Mucosa of stomach (tissue), 1 donor: Measurements from ENCODE around the gene SYS1.
A peak's percentile ranks its signal among the peaks of the same experiment; 100 is the strongest.

Source experiments
- H3K27me3 ChIP-seq: one replicate; pipeline ENCODE4 v1.7.0; 2013; ENCODE audit warnings: mild to moderate bottlenecking, low read length; ENCODE audit not compliant: control insufficient read depth, insufficient read depth
- H3K36me3 ChIP-seq: one replicate; pipeline ENCODE4 v1.7.0; 2013; ENCODE audit warnings: low read length; ENCODE audit not compliant: control insufficient read depth, insufficient read depth
- H3K4me1 ChIP-seq: one replicate; pipeline ENCODE4 v1.7.0; 2013; ENCODE audit warnings: mild to moderate bottlenecking, low read length; ENCODE audit not compliant: control insufficient read depth, insufficient read depth
- H3K4me3 ChIP-seq: one replicate; pipeline ENCODE4 v1.7.0; 2013; ENCODE audit warnings: low read length
- H3K9ac ChIP-seq: one replicate; pipeline ENCODE4 v1.7.0; 2013; ENCODE audit warnings: mild to moderate bottlenecking, low read length, moderate library complexity
- H3K9me3 ChIP-seq: one replicate; pipeline ENCODE4 v1.7.0; 2013; ENCODE audit warnings: mild to moderate bottlenecking, low read length, moderate library complexity; ENCODE audit not compliant: control insufficient read depth
- donor health status: Pancreatic carcinoma.

Gene SYS1

GRCh38 chr20:45365444-45365970, 2.6 kb downstream of the SYS1 start:
- H3K4me3 ChIP-seq, result no peak overlapping the region

GRCh38 chr20:45366192-45366591, 3.2 kb downstream of the SYS1 start:
- H3K36me3 ChIP-seq, result peaks cover 7% of the 10 kb centered on the region
- no peaks in the 10 kb centered on the region for H3K27me3 ChIP-seq
- peaks cover 19% of the 10 kb centered on the region for H3K4me1 ChIP-seq
- H3K9ac ChIP-seq, result no peak overlapping the region
- no peaks in the 10 kb centered on the region for H3K9me3 ChIP-seq
- no peak overlapping the region for H3K4me3 ChIP-seq

More at GRCh38 chr20:45365444-45365970, 2.6 kb downstream of the SYS1 start:
- H3K9me3 ChIP-seq, result no peaks in the 10 kb centered on the region
- H3K36me3 ChIP-seq, result peaks cover 7% of the 10 kb centered on the region
- H3K27me3 ChIP-seq, result no peaks in the 10 kb centered on the region
- H3K4me1 ChIP-seq, result peaks cover 24% of the 10 kb centered on the region
- no peak overlapping the region for H3K9ac ChIP-seq

GRCh38 chr20:45366631-45367030, 3.7 kb downstream of the SYS1 start:
- Histone ChIP-seq H3K9me3 (no peaks in the 10 kb centered on the region), H3K27me3 (no peaks in the 10 kb centered on the region), H3K36me3 (peaks cover 7% of the 10 kb centered on the region), H3K9ac (no peak overlapping the region), H3K4me3 (no peak overlapping the region), H3K4me1 (peaks cover 18% of the 10 kb centered on the region)

- Histone ChIP-seq H3K4me1 (peaks cover 13% of the 10 kb centered on the region), H3K9me3 (no peaks in the 10 kb centered on the region), H3K27me3 (no peaks in the 10 kb centered on the region), H3K4me3 (no peak overlapping the region), H3K9ac (no peak overlapping the region), H3K36me3 (peaks cover 7% of the 10 kb centered on the region)
Measured at GRCh38 chr20:45367126-45367525, 4.2 kb downstream of the SYS1 start.

- Histone ChIP-seq H3K27me3 (no peaks in the 10 kb centered on the region), H3K9me3 (no peaks in the 10 kb centered on the region), H3K4me1 (peaks cover 21% of the 10 kb centered on the region), H3K4me3 (no peak overlapping the region), H3K36me3 (peaks cover 7% of the 10 kb centered on the region), H3K9ac (no peak overlapping the region)
Measured at GRCh38 chr20:45368221-45368980, 5.4 kb downstream of the SYS1 start.

- no peak overlapping the region for H3K4me3 ChIP-seq
- H3K27me3 ChIP-seq, result no peaks in the 10 kb centered on the region
- no peak overlapping the region for H3K9ac ChIP-seq
- H3K9me3 ChIP-seq, result no peaks in the 10 kb centered on the region
- peaks cover 14% of the 10 kb centered on the region for H3K4me1 ChIP-seq
- H3K36me3 ChIP-seq, result peaks cover 3% of the 10 kb centered on the region
Measured at GRCh38 chr20:45370571-45371160, 7.7 kb downstream of the SYS1 start.

- Histone ChIP-seq H3K36me3 (no peaks in the 10 kb centered on the region), H3K27me3 (no peaks in the 10 kb centered on the region), H3K9ac (peak overlapping the region; percentile 6), H3K4me3 (no peak overlapping the region), H3K4me1 (peaks cover 14% of the 10 kb centered on the region), H3K9me3 (no peaks in the 10 kb centered on the region)
Measured at GRCh38 chr20:45372241-45372640, 9.3 kb downstream of the SYS1 start.

GRCh38 chr20:45372646-45373352, 9.8 kb downstream of the SYS1 start:
- no peaks in the 10 kb centered on the region for H3K27me3 ChIP-seq
- no peaks in the 10 kb centered on the region for H3K36me3 ChIP-seq
- no peaks in the 10 kb centered on the region for H3K9me3 ChIP-seq
- peak overlapping the region; percentile 46 for H3K9ac ChIP-seq
- peaks cover 14% of the 10 kb centered on the region for H3K4me1 ChIP-seq
- H3K4me3 ChIP-seq, result peak overlapping the region; percentile 34

- Histone ChIP-seq H3K9ac (peak overlapping the region; percentile 46), H3K27me3 (no peaks in the 10 kb centered on the region), H3K4me3 (peak overlapping the region; percentile 34)
Measured at GRCh38 chr20:45373353-45374100, 10.6 kb downstream of the SYS1 start.

GRCh38 chr20:45374101-45374467, 11.1 kb downstream of the SYS1 start:
- Histone ChIP-seq H3K4me3 (peak overlapping the region; percentile 34), H3K36me3 (no peaks in the 10 kb centered on the region), H3K9ac (peak overlapping the region; percentile 46), H3K9me3 (no peaks in the 10 kb centered on the region), H3K27me3 (no peaks in the 10 kb centered on the region), H3K4me1 (peaks cover 14% of the 10 kb centered on the region)

More at GRCh38 chr20:45373353-45374100, 10.6 kb downstream of the SYS1 start:
- Histone ChIP-seq H3K36me3 (no peaks in the 10 kb centered on the region), H3K9me3 (no peaks in the 10 kb centered on the region), H3K4me1 (peaks cover 14% of the 10 kb centered on the region)

- Histone ChIP-seq H3K9me3 (no peaks in the 10 kb centered on the region), H3K9ac (no peak overlapping the region), H3K4me1 (peaks cover 14% of the 10 kb centered on the region), H3K36me3 (no peaks in the 10 kb centered on the region), H3K27me3 (no peaks in the 10 kb centered on the region), H3K4me3 (no peak overlapping the region)
Measured at GRCh38 chr20:45374966-45375365, 12.0 kb downstream of the SYS1 start.
